ENCODE measurements around the gene IFNA1. TPM values are rescaled to one million over a fixed set of nuclear protein-coding genes. Genes with fewer than 3 reads are reported as not detected.

The IFNA1 gene
- polyA plus RNA-seq, 1 donor from 2014 or later = not detected

- no peaks in the 10 kb centered on the region for H3K36me3 ChIP-seq (ENCODE audit: insufficient read depth, low read length)
- TF ChIP-seq CTCF (IDR thresholded peaks at IDR 0.05; ENCODE audit: poor library complexity, severe bottlenecking) (no peak), RAD21 (conservative IDR thresholded peaks at IDR 0.05) (no peak), MXI1 (conservative IDR thresholded peaks at IDR 0.05; ENCODE audit: poor library complexity, severe bottlenecking) (no peak), EP300 (conservative IDR thresholded peaks at IDR 0.05; ENCODE audit: poor library complexity, severe bottlenecking) (no peak), POLR2AphosphoS5 (IDR thresholded peaks at IDR 0.05) (no peak), SMC3 (conservative IDR thresholded peaks at IDR 0.05; ENCODE audit: poor library complexity) (no peak), TAF1 (IDR thresholded peaks at IDR 0.05; ENCODE audit: low read depth) (no peak), EZH2 (IDR thresholded peaks at IDR 0.05; ENCODE audit: borderline replicate concordance, insufficient read depth, low read length, poor library complexity, severe bottlenecking) (no peak), REST (IDR thresholded peaks at IDR 0.05; ENCODE audit: borderline replicate concordance) (no peak)
These were observed 13.9 kb downstream of the IFNA1 start for GRCh38 chr9:21454149-21454548.

GRCh38 chr9:21455320-21455719 is 15.1 kb downstream of the IFNA1 start:
- H3K27ac ChIP-seq (ENCODE audit: low read length) = no peak overlapping the region
- TF ChIP-seq CTCF (IDR thresholded peaks at IDR 0.05; ENCODE audit: poor library complexity, severe bottlenecking) = peak; percentile 19
- TF ChIP-seq RAD21 (conservative IDR thresholded peaks at IDR 0.05) = peak; percentile 25
- no peak for TF ChIP-seq MXI1 (conservative IDR thresholded peaks at IDR 0.05; ENCODE audit: poor library complexity, severe bottlenecking)
- no peak for TF ChIP-seq EP300 (conservative IDR thresholded peaks at IDR 0.05; ENCODE audit: poor library complexity, severe bottlenecking)
- no peak for TF ChIP-seq TAF1 (IDR thresholded peaks at IDR 0.05; ENCODE audit: low read depth)
- no peak for TF ChIP-seq REST (IDR thresholded peaks at IDR 0.05; ENCODE audit: borderline replicate concordance)
- no peak for TF ChIP-seq EZH2 (IDR thresholded peaks at IDR 0.05; ENCODE audit: borderline replicate concordance, insufficient read depth, low read length, poor library complexity, severe bottlenecking)
- no peak for TF ChIP-seq SMC3 (conservative IDR thresholded peaks at IDR 0.05; ENCODE audit: poor library complexity)
- H3K9ac ChIP-seq (ENCODE audit: low read length) = no peak overlapping the region
- no peaks in the 10 kb centered on the region for H3K36me3 ChIP-seq (ENCODE audit: insufficient read depth, low read length)
- H3K79me2 ChIP-seq (replicated peaks; ENCODE audit: insufficient read depth, low read length) = no peaks in the 10 kb centered on the region
- H3K9me2 ChIP-seq (ENCODE audit: insufficient read depth, low read length) = no peaks in the 10 kb centered on the region
- no peaks in the 10 kb centered on the region for H3F3A ChIP-seq (ENCODE audit: insufficient read depth, low read length, poor library complexity, severe bottlenecking)
- H3K4me3 ChIP-seq (ENCODE audit: low read length) = no peak overlapping the region
- no peaks in the 10 kb centered on the region for H3K9me3 ChIP-seq (ENCODE audit: low read length)
- H3K4me2 ChIP-seq (ENCODE audit: low read length) = no peak overlapping the region
- no peaks in the 10 kb centered on the region for H4K20me1 ChIP-seq (ENCODE audit: insufficient read depth)
- H2AFZ ChIP-seq (ENCODE audit: low read depth, low read length) = no peak overlapping the region
- H3K27me3 ChIP-seq (ENCODE audit: insufficient read depth, low read depth, low read length) = no peaks in the 10 kb centered on the region

More at GRCh38 chr9:21454149-21454548, 13.9 kb downstream of the IFNA1 start:
- Histone ChIP-seq H3F3A (ENCODE audit: insufficient read depth, low read length, poor library complexity, severe bottlenecking) (no peaks in the 10 kb centered on the region), H3K79me2 (replicated peaks; ENCODE audit: insufficient read depth, low read length) (no peaks in the 10 kb centered on the region), H3K4me3 (ENCODE audit: low read length) (no peak overlapping the region), H3K27me3 (ENCODE audit: insufficient read depth, low read depth, low read length) (no peaks in the 10 kb centered on the region), H4K20me1 (ENCODE audit: insufficient read depth) (no peaks in the 10 kb centered on the region), H3K9ac (ENCODE audit: low read length) (no peak overlapping the region), H3K27ac (ENCODE audit: low read length) (no peak overlapping the region), H3K4me2 (ENCODE audit: low read length) (no peak overlapping the region), H3K9me3 (ENCODE audit: low read length) (no peaks in the 10 kb centered on the region), H2AFZ (ENCODE audit: low read depth, low read length) (no peak overlapping the region), H3K9me2 (ENCODE audit: insufficient read depth, low read length) (no peaks in the 10 kb centered on the region)

Data from neural cell (in vitro differentiated cells).